GM19468 (cell line): Measurements from ENCODE around the gene SLC13A3.
"Not testable (repeated sequence)": the region's sequence is repeated elsewhere in the genome, so short reads cannot be mapped to it uniquely, and the experiment has no call there.

Experiments used
- ATAC-seq: cut with Tn5 transposase; IDR thresholded peaks from one replicate; pipeline ENCODE4 v1.9.1; 2021; ENCODE audit warnings: mild to moderate bottlenecking, moderate library complexity, moderate number of reproducible peaks; ENCODE audit not compliant: unreplicated experiment; ENCODE audit errors: extremely low read depth

SLC13A3 gene

DNA sequence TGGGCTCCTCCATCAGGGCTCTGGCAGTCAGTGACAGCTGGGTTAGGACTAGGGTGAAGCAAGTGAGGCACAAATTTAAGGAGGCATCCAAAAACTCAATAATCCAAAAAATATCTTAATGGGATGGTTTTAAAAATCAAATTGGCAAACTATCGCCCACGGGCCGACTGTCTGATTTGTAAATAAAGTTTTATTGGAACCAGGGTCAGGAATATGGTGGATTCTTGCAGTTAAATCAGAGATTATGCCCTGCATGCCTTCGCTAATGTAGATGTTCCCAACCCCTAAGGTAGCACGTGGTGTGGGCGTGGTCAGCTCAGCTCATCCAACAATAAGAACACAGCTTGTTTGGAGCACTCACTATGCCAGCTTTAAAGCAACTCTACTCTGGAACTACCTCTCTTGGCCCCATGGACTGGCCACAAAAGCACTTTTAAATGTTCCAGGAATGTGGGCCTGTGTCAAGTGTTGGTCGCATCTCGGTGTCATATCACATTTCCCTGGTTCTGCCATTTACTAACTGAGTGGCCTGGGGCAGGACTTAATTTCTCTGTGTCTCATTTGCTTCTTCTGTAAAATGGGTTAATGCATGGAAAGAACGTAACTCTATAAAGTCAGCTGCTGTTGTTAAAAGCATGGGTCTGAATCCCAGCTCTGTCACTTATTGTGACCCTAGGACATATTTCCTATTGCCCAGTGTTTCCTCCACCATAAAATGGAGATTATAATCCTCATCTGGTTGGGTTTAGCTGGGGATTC lies 31.0 kb upstream of the SLC13A3 start:
- ATAC-seq = no peak

GRCh38 chr20:46681032-46681854 lies 30.0 kb upstream of the SLC13A3 start:
- ATAC-seq = no peak

- ATAC-seq = no peak
These were observed 29.4 kb upstream of the SLC13A3 start for GRCh38 chr20:46680684-46681031.

DNA sequence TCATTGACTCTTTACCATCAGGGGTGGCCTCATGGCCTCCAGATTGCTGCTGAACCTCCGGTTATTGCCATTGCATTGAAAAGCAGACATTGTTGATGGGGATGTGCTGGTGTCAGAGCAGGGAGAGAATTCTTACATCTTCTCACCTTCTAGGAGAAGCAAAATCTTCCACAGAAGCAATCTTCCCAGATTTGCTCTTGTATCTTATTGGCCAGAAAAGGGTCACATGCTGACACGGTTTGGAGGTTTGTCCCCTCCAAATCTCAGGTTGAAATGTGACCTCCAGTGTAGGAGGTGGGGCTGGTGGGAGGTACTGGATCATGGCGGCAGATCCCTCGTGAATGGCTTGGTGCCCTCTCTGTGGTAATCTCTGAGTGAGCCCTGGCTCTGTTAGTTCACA lies 27.3 kb upstream of the SLC13A3 start:
- ATAC-seq = no peak

- no peak for ATAC-seq
These were observed 26.3 kb upstream of the SLC13A3 start for GRCh38 chr20:46677608-46678007.

DNA sequence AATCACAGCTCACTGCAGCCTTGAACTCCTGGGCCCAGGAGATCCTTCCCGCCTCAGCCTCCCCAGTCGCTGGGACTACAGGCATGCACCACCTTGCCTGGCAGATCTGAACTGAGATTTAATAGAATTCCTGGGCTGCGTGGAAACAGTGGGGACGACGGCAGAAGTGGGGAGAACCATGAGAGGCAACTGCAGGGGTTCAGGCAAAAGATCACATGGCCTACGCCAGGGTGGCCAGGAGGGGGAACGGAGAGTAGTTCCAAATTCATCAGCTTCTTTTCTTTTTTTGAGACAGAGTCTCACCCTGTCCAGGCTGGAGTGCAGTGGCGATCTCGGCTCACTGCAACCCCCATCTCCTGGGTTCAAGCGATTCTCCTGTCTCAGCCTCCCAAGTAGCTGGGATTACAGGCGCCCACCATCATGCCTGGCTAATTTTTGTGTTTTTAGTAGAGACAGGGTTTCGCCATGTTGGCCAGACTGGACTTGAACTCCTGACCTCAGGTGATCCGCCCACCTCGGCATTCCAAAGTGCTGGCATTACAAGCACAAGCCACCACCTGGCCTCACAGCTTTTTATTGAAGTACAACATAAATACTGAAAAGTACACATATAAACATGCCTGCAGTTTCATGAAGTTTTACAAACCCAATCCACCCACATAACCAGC lies 25.5 kb upstream of the SLC13A3 start:
- ATAC-seq = not testable (repeated sequence)

DNA sequence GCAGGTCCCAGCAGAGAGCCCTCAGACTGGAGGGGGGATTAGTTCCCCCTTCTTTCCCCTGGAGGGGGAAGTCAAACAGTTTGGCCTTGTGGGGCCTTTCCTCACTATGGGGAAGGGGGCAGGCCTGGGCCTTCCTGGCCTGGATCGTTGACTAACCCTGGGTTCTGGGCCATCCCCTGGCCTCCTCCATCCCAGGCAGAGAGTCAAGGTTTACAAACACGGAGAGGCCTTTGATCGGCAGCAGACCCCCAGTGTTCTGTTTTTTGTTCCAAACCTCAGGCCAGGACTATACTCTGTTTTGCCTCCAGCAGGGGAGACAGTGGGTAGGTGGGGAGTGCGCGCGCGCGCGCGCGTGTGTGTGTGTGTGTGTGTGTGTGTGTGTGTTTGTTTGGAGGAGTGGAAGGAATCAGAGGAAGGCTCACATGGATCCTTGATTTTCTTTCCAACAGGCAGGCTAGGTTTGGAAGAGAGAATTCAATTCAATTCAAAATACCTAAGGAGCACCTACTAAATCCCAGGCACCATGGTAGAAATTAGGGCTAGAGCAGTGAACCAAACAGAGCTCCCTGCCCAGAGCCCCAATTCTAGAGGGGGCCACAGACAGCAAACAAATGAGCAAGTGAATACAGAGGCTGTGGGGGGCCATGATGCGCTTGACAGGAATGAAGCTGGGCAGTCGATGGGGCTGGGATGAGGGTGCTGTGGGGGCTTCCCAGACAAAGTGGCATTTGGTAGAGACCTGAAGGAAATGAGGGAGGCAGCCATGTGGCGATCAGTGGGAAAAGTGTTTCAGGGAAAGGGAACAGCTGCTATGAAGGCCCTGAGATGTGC lies 23.2 kb upstream of the SLC13A3 start:
- ATAC-seq = no peak

- no peak for ATAC-seq
These were observed 22.4 kb upstream of the SLC13A3 start for GRCh38 chr20:46673394-46674252.

- no peak for ATAC-seq
These were observed 21.4 kb upstream of the SLC13A3 start for GRCh38 chr20:46672543-46673148.

- no peak for ATAC-seq
These were observed 20.7 kb upstream of the SLC13A3 start for GRCh38 chr20:46671866-46672542.

- ATAC-seq = no peak
These were observed 19.6 kb upstream of the SLC13A3 start for GRCh38 chr20:46670585-46671584.

GRCh38 chr20:46670228-46670584 lies 18.9 kb upstream of the SLC13A3 start:
- no peak for ATAC-seq

DNA sequence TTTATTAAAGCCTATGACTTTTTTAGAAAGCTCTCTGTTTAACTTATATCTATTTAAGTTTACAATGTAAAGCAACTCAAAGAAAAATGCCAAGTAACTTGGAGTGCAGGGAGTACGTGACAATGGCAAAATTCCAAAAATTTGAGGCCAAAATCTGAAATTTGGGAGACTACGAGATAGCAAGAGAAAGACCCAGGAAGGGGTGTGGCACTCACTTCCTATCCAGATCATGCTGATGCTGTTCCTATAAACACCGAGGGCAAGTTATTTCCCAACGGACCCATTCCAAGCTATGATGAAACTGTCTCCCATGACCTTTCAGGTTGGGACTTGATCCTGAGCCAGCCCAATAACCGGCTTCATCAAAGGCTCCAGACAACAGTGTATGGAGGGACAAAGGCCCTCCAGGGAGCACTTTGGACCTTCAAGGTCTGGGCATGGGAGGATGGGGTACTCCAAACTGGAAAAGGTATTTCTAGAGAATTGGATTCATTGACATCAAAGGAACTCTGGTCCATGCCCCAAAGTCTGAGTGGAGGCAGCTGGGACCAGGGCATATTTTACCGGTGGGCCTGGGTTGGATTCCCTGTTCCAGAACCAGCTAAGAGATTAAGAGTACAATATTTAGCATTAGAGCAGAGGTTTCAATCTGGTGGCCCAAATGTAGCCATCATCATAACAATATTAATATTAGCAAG lies 15.7 kb upstream of the SLC13A3 start:
- no peak for ATAC-seq

DNA sequence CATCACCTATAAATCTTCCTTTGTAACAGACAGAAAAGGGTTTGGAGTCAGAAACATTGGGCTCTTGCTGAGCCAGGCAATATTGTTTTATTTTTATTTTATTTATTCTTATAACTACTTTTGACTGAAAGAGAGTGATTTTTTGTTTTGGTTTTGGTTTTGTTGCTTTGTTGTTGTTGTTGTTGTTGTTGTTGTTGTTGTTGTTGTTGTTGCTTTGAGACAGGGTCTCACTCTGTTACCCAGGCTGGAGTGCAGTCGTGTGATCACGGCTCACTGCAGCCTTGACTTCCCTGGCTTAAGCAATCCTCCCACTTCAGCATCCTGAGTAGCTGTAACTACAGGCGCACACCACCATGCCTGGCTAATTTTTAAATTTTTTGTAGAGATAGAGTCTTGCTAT lies 15.0 kb upstream of the SLC13A3 start:
- ATAC-seq = no peak

GRCh38 chr20:46665602-46666001 lies 14.3 kb upstream of the SLC13A3 start:
- ATAC-seq = no peak

DNA sequence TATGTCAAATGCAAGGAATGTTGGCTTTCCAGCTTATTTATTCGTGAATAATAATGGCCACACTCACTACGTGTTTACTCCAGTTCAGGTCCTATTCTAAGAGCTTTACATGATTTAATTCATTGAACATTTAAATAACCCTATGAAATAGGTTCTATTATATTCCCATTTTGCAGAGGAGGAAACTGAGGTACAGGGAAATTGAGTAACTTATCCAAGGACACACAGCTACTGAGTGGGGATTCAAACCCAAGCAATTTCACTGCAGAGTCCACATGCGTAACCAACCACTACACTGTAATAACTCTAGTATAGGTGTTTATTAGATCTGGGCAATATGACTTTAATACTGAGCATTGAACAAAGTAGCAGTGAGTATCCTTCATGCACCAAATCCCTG lies 12.3 kb upstream of the SLC13A3 start:
- ATAC-seq = no peak

DNA sequence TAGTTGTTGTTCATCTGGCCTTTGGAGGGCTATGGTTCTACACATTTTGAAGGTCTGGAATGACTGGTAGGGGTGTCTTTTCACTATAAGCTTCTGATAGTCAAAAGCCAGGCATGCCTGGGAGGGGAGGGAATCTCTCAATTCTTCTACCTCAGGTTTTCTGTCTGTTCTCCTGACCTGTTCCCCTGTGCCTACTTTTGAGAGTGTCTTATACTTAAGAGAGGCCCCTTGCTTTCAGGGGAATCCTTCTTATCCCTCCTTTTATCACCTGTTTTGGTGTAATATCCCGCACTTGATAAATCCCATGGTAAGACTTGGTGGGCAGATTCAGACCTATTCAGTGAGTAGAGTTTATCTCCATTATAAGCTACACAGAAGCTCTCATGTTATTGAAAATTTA lies 10.4 kb upstream of the SLC13A3 start:
- no peak for ATAC-seq
